HepG2 (cell line): ENCODE results near the gene MIGA2.

Experiments
- POLR2A ChIP-seq, 2 experiments: IDR thresholded peaks; 2 replicates each; pipeline ENCODE4 v1.6.1; 2011; ENCODE audit warnings: low read depth in 2 of 2, low read length in 2 of 2, mild to moderate bottlenecking in 1 of 2, moderate library complexity in 1 of 2; ENCODE audit not compliant: insufficient read depth in 1 of 2
- ZNF124 ChIP-seq: sonication (generic); formaldehyde crosslinking; IDR thresholded peaks from 2 replicates; pipeline ENCODE4 v1.4.0; 2020; ENCODE audit warnings: missing genetic modification reagents

DNA sequence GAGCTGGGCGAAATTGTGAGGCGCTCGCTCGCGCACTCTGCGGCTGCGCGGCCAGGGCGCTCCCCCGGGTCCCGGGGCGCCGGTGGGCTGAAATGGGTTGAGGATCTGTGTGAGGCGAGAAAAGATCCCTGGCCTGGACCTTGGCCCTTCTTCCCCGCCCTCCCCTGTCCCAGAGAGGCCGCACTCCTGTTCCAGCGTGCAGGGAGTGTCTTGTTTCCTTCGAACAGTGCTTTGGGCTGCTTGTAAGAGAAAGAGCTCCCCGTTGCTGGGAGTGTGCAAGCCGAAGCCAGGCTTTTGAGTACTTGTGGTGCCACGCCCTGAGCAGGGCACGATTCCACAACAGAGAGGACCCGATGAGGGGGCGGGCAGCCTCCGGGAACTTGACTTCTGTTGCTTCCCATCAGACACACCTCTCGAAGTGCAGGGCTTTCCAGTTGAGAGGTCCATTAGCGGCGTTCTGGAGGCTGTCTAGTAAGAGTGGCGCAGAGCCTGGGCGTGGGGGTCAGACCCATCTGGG lies 45.0 kb downstream of the MIGA2 start:
- TF ChIP-seq POLR2A (IDR thresholded peaks at IDR 0.05; ENCODE audit: insufficient read depth in 1 of 2, low read depth in 2 of 2, low read length in 2 of 2) (no peak), ZNF124 (CRISPR knock-in tag) (no peak)
